ENCODE measurements around the gene BOD1L1.

BOD1L1 gene

DNA sequence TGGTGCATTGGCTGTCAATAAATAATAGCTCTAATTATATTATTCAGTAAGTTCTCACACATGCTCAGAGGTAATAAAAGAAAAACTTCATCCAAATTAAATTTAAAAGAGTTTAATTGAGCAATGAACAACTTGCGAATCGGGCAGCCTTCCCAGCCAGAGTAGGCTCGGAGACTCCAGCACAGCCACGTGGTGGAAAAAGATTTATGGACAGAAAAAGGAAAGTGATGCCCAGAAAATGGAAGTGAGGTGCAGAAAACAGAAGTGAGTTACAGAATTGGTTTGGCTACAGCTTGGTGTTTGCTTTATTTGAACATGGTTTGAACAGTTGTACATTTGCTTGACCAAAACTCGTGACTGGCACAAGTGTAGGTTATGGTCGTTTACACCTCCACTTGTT lies 13.6 kb upstream of the BOD1L1 start:
- peaks cover 18% of the 10 kb centered on the region for H3K27me3 Mint-ChIP-seq
- H3K4me1 Mint-ChIP-seq = no peaks in the 10 kb centered on the region
- H3K36me3 Mint-ChIP-seq (ENCODE audit: low read depth) = no peaks in the 10 kb centered on the region
- ATAC-seq (no peak), DNase-seq (no peak)
- H3K4me3 Mint-ChIP-seq = no peak overlapping the region
- no peaks in the 10 kb centered on the region for H3K9me3 Mint-ChIP-seq
- no peak overlapping the region for H3K27ac Mint-ChIP-seq

- H3K36me3 Mint-ChIP-seq (ENCODE audit: low read depth) = no peaks in the 10 kb centered on the region
- ATAC-seq (no peak), DNase-seq (no peak)
- no peaks in the 10 kb centered on the region for H3K9me3 Mint-ChIP-seq
- H3K27ac Mint-ChIP-seq = no peak overlapping the region
- H3K4me3 Mint-ChIP-seq = no peak overlapping the region
- peaks cover 17% of the 10 kb centered on the region for H3K27me3 Mint-ChIP-seq
- no peaks in the 10 kb centered on the region for H3K4me1 Mint-ChIP-seq
Measured at GRCh38 chr4:13640149-13640940, 12.8 kb upstream of the BOD1L1 start.

- H3K36me3 Mint-ChIP-seq (ENCODE audit: low read depth) = no peaks in the 10 kb centered on the region
- peaks cover 8% of the 10 kb centered on the region for H3K27me3 Mint-ChIP-seq
- H3K4me1 Mint-ChIP-seq = no peaks in the 10 kb centered on the region
- ATAC-seq (no peak), DNase-seq (no peak)
- H3K9me3 Mint-ChIP-seq = no peaks in the 10 kb centered on the region
- H3K4me3 Mint-ChIP-seq = no peak overlapping the region
- no peak overlapping the region for H3K27ac Mint-ChIP-seq
Measured at GRCh38 chr4:13635286-13635799, 7.8 kb upstream of the BOD1L1 start.

DNA sequence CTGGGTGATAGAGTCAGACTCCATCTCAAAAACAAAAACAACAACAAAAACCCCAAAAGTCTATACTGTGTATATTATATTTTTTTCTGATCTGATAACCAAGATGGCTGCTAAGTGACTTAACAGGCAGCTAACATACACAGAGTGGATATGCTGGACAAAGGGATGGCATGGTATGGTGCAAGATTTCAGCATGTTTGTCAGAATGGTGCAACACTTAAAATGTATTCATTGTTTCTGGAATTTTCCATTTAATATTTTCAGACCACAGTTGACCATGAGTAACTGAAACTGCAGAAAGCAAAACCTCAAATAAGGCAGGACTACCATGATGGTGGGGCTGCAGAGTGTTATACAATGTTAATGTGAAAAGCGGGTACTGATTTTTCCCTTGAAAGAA lies 6.1 kb upstream of the BOD1L1 start:
- Mint-ChIP-seq H3K9me3 (no peaks in the 10 kb centered on the region), H3K27me3 (peaks cover 2% of the 10 kb centered on the region), H3K36me3 (ENCODE audit: low read depth) (no peaks in the 10 kb centered on the region), H3K27ac (no peak overlapping the region), H3K4me3 (no peak overlapping the region), H3K4me1 (peaks cover 2% of the 10 kb centered on the region)
- ATAC-seq (no peak), DNase-seq (no peak)

DNA sequence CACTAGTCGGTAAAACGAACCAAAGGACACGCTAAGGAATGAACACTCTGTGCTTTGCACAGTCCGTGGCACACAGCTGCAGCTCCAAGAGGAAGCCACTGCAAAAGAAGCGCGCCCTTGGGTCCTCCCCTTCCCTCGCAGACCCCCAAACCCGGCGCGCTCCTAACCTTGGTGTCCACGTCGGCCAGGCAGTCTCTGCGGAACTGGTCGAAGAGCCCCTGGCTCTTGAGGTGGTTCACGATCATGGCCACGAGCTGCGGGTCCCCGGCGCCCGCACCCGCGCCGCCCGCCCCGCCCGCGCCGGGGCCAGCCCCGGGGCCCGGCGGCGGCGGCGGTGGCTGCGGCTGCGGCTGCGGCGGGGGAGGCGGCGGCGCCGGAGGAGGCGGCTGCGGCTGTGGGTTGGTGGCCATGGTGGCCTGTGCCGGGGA lies 333 bp downstream of the BOD1L1 start:
- H3K4me3 Mint-ChIP-seq = peak overlapping the region; percentile 97
- no peaks in the 10 kb centered on the region for H3K36me3 Mint-ChIP-seq (ENCODE audit: low read depth)
- H3K27ac Mint-ChIP-seq = peak overlapping the region; percentile 96
- ATAC-seq = peak; percentile 48
- no peaks in the 10 kb centered on the region for H3K9me3 Mint-ChIP-seq
- DNase-seq = peak; percentile 40
- peaks cover 3% of the 10 kb centered on the region for H3K27me3 Mint-ChIP-seq
- H3K4me1 Mint-ChIP-seq = peaks cover 50% of the 10 kb centered on the region

DNA sequence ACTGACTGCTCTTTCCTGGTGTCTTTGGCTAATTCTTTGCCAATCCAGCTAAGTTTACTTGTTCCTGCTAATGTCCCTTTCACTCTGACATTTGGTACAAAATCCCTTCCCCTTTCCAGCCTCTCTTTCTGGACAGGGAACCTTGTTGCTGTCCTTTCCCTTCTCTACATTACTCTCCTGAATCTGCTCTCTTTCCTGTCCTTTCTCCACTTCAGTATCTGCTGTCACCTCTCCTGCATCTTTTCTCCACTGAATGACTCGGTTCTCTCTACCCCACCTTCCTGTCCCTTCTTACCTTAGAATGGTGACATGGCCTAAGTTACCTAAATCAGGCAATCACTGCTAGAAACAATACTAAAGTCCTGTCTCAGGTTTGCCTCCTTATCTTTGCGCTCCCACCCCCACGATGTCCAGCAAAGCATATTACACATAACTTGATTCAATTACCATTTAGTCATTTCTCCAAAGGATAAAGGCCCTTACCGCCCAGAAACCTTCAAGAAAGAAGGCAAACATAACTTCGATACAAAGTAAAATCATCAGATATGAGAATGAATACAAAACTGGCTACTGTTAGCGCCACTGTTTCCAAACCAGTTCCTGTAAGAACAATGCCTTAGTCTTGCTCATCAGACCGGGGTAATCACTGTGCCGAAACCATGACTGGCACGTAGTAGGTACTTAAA lies 890 bp downstream of the BOD1L1 start:
- H3K36me3 Mint-ChIP-seq (ENCODE audit: low read depth) = no peaks in the 10 kb centered on the region
- DNase-seq = no peak
- H3K4me3 Mint-ChIP-seq = peak overlapping the region; percentile 97
- peaks cover 51% of the 10 kb centered on the region for H3K4me1 Mint-ChIP-seq
- H3K27me3 Mint-ChIP-seq = peaks cover 3% of the 10 kb centered on the region
- peak overlapping the region; percentile 85 for H3K27ac Mint-ChIP-seq
- H3K9me3 Mint-ChIP-seq = no peaks in the 10 kb centered on the region
- ATAC-seq = no peak

DNA sequence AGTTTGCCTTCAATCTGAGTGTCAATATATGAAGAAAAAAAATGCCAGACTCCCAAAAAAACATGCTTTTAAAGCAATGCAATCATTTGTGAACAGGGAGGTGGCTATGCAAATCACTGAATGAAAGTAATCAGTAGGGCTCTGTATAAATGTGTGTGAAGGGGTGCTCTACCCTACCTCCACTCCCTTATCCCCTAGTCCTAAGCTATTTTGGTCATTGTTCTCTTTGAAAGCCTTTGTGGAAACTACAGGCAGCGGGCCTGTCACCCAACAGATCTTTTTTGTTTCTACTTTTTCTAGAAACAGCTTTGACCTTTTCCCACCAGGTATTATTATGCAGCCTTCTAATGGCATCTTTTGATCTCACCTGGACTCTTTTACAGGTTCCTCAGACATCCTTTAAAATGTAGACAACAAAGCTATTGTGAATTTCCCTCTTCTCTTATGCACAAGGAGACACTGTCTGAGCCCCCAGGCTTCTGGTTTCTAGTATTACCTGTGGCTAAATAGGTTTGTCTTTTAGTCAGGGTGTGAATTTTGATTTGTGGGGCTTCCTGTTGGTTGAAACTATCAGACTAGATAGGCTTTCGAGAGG lies 9.2 kb downstream of the BOD1L1 start:
- DNase-seq (no peak), ATAC-seq (no peak)
- Mint-ChIP-seq H3K36me3 (ENCODE audit: low read depth) (peaks cover 35% of the 10 kb centered on the region), H3K9me3 (no peaks in the 10 kb centered on the region), H3K4me3 (no peak overlapping the region), H3K27me3 (no peaks in the 10 kb centered on the region), H3K27ac (no peak overlapping the region), H3K4me1 (peaks cover 28% of the 10 kb centered on the region)

GRCh38 chr4:13617801-13618200 lies 9.7 kb downstream of the BOD1L1 start:
- H3K4me3 Mint-ChIP-seq = no peak overlapping the region
- no peak overlapping the region for H3K27ac Mint-ChIP-seq
- H3K36me3 Mint-ChIP-seq (ENCODE audit: low read depth) = peaks cover 36% of the 10 kb centered on the region
- DNase-seq (no peak), ATAC-seq (no peak)
- H3K27me3 Mint-ChIP-seq = no peaks in the 10 kb centered on the region
- no peaks in the 10 kb centered on the region for H3K9me3 Mint-ChIP-seq
- peaks cover 23% of the 10 kb centered on the region for H3K4me1 Mint-ChIP-seq

DNA sequence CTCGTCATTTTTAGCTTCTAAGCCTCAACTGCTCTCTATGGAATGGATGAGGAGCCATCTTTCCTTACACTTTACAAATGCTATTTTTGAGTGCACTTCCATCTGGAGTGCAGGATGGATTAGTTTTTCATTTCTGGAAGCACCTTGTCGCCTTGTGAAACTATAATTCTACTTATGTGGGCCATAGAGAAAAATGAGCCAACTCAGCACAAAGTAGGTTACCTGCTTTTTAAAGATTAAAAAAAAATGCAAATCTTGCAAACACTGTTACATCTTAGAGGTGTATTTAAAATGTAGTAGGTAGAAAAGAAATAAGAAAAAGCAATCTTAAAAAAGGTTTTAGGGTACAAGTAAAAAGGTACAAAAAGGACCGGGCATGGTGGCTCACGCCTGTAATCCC lies 10.9 kb downstream of the BOD1L1 start:
- no peaks in the 10 kb centered on the region for H3K27me3 Mint-ChIP-seq
- H3K4me1 Mint-ChIP-seq = peaks cover 22% of the 10 kb centered on the region
- H3K9me3 Mint-ChIP-seq = no peaks in the 10 kb centered on the region
- DNase-seq (no peak), ATAC-seq (no peak)
- no peak overlapping the region for H3K4me3 Mint-ChIP-seq
- H3K36me3 Mint-ChIP-seq (ENCODE audit: low read depth) = peaks cover 42% of the 10 kb centered on the region
- H3K27ac Mint-ChIP-seq = no peak overlapping the region

GRCh38 chr4:13615161-13615560 lies 12.4 kb downstream of the BOD1L1 start:
- Mint-ChIP-seq H3K4me1 (peaks cover 24% of the 10 kb centered on the region), H3K36me3 (ENCODE audit: low read depth) (peaks cover 47% of the 10 kb centered on the region), H3K9me3 (no peaks in the 10 kb centered on the region), H3K4me3 (no peak overlapping the region), H3K27me3 (no peaks in the 10 kb centered on the region), H3K27ac (no peak overlapping the region)
- no peak for DNase-seq
- no peak for ATAC-seq

DNA sequence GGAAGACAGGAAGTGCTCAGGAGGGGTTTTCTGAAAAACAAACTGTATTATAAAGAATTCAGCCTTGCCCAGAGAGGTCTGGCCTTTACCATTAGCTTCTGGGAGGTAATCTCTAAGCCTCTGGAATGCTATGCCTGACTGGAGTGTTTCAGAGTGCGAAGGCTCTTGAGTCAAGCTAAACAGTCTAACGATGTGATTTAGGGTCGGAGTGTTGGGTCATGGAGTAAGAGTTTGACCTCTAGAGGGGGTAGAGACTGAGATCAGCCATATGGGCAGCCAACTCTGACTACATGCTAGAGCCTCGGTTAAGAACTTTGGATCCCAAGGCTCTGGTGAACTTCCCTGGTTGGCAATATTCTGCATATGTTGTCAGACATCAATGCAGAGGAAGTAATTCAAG lies 15.0 kb downstream of the BOD1L1 start:
- Mint-ChIP-seq H3K27ac (no peak overlapping the region), H3K4me1 (peaks cover 24% of the 10 kb centered on the region), H3K27me3 (no peaks in the 10 kb centered on the region), H3K9me3 (no peaks in the 10 kb centered on the region), H3K4me3 (no peak overlapping the region), H3K36me3 (ENCODE audit: low read depth) (peaks cover 51% of the 10 kb centered on the region)
- DNase-seq (no peak), ATAC-seq (no peak)

GRCh38 chr4:13611283-13611842 lies 16.2 kb downstream of the BOD1L1 start:
- ATAC-seq (no peak), DNase-seq (no peak)
- peaks cover 56% of the 10 kb centered on the region for H3K36me3 Mint-ChIP-seq (ENCODE audit: low read depth)
- no peaks in the 10 kb centered on the region for H3K27me3 Mint-ChIP-seq
- peaks cover 22% of the 10 kb centered on the region for H3K4me1 Mint-ChIP-seq
- no peak overlapping the region for H3K27ac Mint-ChIP-seq
- H3K4me3 Mint-ChIP-seq = no peak overlapping the region
- no peaks in the 10 kb centered on the region for H3K9me3 Mint-ChIP-seq

DNA sequence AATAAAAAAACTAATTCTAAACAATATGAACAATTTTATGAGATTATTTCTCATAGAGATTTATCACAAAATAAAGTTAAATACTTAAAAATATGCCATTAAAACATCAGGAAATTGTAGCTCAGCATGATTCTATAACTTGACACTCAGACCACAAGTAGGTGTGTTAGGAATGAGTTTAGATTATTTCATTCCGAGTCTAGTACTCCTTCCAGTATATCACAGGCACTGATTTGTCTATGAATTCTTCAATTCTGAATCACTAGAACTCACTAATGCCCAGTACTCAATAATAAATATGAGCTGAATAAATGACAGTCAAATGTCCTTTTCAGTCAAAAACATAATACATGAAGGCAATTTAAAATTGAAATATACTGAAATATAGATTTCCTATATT lies 22.2 kb downstream of the BOD1L1 start:
- Mint-ChIP-seq H3K4me1 (peaks cover 11% of the 10 kb centered on the region), H3K36me3 (ENCODE audit: low read depth) (peaks cover 65% of the 10 kb centered on the region), H3K27ac (no peak overlapping the region), H3K27me3 (no peaks in the 10 kb centered on the region), H3K4me3 (no peak overlapping the region), H3K9me3 (no peaks in the 10 kb centered on the region)
- ATAC-seq (no peak), DNase-seq (no peak)

GRCh38 chr4:13601848-13602247 lies 25.7 kb downstream of the BOD1L1 start:
- DNase-seq (no peak), ATAC-seq (no peak)
- H3K27me3 Mint-ChIP-seq = no peaks in the 10 kb centered on the region
- H3K9me3 Mint-ChIP-seq = no peaks in the 10 kb centered on the region
- H3K4me1 Mint-ChIP-seq = peaks cover 11% of the 10 kb centered on the region
- H3K27ac Mint-ChIP-seq = peak overlapping the region; percentile 5
- no peak overlapping the region for H3K4me3 Mint-ChIP-seq
- H3K36me3 Mint-ChIP-seq (ENCODE audit: low read depth) = peaks cover 53% of the 10 kb centered on the region
